HepG2 (cell line): ENCODE data around the gene IGFLR1. TPM values are rescaled to one million over a fixed set of nuclear protein-coding genes. Genes with fewer than 3 reads are reported as not detected.

ENCODE experiments used
- JARID2 ChIP-seq: sonication (generic); formaldehyde crosslinking; IDR thresholded peaks from 2 replicates; pipeline ENCODE4 v1.8.1; 2023; ENCODE audit warnings: missing genetic modification reagents, inconsistent platforms; ENCODE audit not compliant: insufficient replicate concordance
- KLF6 ChIP-seq: IDR thresholded peaks from 2 replicates; pipeline ENCODE4 v1.8.0; 2016; ENCODE audit warnings: missing biosample characterization, missing genetic modification reagents
- NCOA1 ChIP-seq: sonication (generic); formaldehyde crosslinking; IDR thresholded peaks from 2 replicates; pipeline ENCODE4 v1.9.0; 2021; ENCODE audit warnings: missing genetic modification reagents
- PRMT3 ChIP-seq: sonication (generic); formaldehyde crosslinking; IDR thresholded peaks from 2 replicates; pipeline ENCODE4 v1.8.1; 2022; ENCODE audit warnings: low read depth, mild to moderate bottlenecking, moderate library complexity, missing genetic modification reagents, borderline replicate concordance
- PTBP1 ChIP-seq: fragments of 200-400 bp; formaldehyde crosslinking; IDR thresholded peaks from 2 replicates; pipeline ENCODE4 v1.6.1; 2018; ENCODE audit warnings: low read length, low read depth; ENCODE audit not compliant: poor library complexity, severe bottlenecking
- SALL1 ChIP-seq: sonication (generic); formaldehyde crosslinking; IDR thresholded peaks from 2 replicates; pipeline ENCODE4 v1.8.0; 2022; ENCODE audit warnings: mild to moderate bottlenecking, missing genetic modification reagents
- SP1 ChIP-seq, 2 experiments: fragments of 450-650 bp in 1 of 2; sonication (generic) in 1 of 2; formaldehyde crosslinking in 1 of 2; IDR thresholded peaks; 2 replicates each; pipeline versions ENCODE4 v1.4.0 to v1.6.1; 2016 to 2020; ENCODE audit warnings: missing genetic modification reagents in 1 of 2
- U2AF1 ChIP-seq: fragments of 200-400 bp; formaldehyde crosslinking; optimal IDR thresholded peaks from 2 replicates; pipeline ENCODE3; 2017; ENCODE audit warnings: mild to moderate bottlenecking, low read depth, low read length
- ZC3H13 ChIP-seq: sonication (generic); formaldehyde crosslinking; IDR thresholded peaks from 2 replicates; pipeline ENCODE4 v1.8.1; 2023; ENCODE audit warnings: mild to moderate bottlenecking, missing genetic modification reagents, moderate library complexity
- ZFP91 ChIP-seq: sonication (generic); formaldehyde crosslinking; IDR thresholded peaks from 2 replicates; pipeline ENCODE4 v1.9.0; 2022; ENCODE audit warnings: missing genetic modification reagents, mild to moderate bottlenecking, borderline replicate concordance
- ZNF354B ChIP-seq: sonication (generic); formaldehyde crosslinking; IDR thresholded peaks from 2 replicates; pipeline ENCODE4 v1.8.0; 2022; ENCODE audit warnings: mild to moderate bottlenecking, missing genetic modification reagents
- ZNF367 ChIP-seq: sonication (generic); formaldehyde crosslinking; IDR thresholded peaks from 2 replicates; pipeline ENCODE4 v1.4.0; 2020; ENCODE audit warnings: missing genetic modification reagents, borderline replicate concordance
- ZNF431 ChIP-seq: sonication (generic); formaldehyde crosslinking; IDR thresholded peaks from 2 replicates; pipeline ENCODE4 v1.9.0; 2022; ENCODE audit warnings: missing genetic modification reagents, low read depth, mild to moderate bottlenecking, borderline replicate concordance
- ZNF607 ChIP-seq: sonication (generic); formaldehyde crosslinking; IDR thresholded peaks from 2 replicates; pipeline ENCODE4 v1.5.1; 2020; ENCODE audit warnings: missing genetic modification reagents, mild to moderate bottlenecking, borderline replicate concordance
- ZNF768 ChIP-seq: sonication (generic); formaldehyde crosslinking; IDR thresholded peaks from 2 replicates; pipeline ENCODE4 v1.4.0; 2020; ENCODE audit warnings: missing genetic modification reagents
- ZZZ3 ChIP-seq: sonication (generic); formaldehyde crosslinking; IDR thresholded peaks from 2 replicates; pipeline ENCODE4 v1.4.0; 2020; ENCODE audit warnings: missing genetic modification reagents, mild to moderate bottlenecking, borderline replicate concordance
- polyA plus RNA-seq, 8 experiments: library from polyadenylated mRNA; depleted of rRNA in 3 of 8; stranded (reverse) in 7 of 8; unstranded in 1 of 8; fragments of >200 nt; fragmentation: Illumina TruSeq in 4 of 8; extraction: Trizol in 4 of 8; gene quantifications; 2 replicates each; pipeline versions ENCODE4 v1.2.1 to v1.2.3, GENCODE V29; 2011 to 2016; ENCODE audit warnings: low read depth in 4 of 8, missing spikeins in 1 of 8, mixed read lengths in 1 of 8; ENCODE audit not compliant: insufficient read depth in 1 of 8
- total RNA-seq, 5 experiments: library from RNA; depleted of rRNA; stranded (reverse); fragments of >200 nt; fragmentation: Illumina TruSeq; extraction: Trizol; gene quantifications; 2 replicates each; pipeline ENCODE4 v1.2.3, GENCODE V29; 2016; ENCODE audit warnings: low read depth in 1 of 5
- TF ChIP-seq, protein P1 (sequence below): sonication (generic); formaldehyde crosslinking; IDR thresholded peaks from 2 replicates; pipeline ENCODE4 v1.5.1; 2020; ENCODE audit warnings: missing genetic modification reagents, mild to moderate bottlenecking, borderline replicate concordance
- TF ChIP-seq, protein P2 (sequence below): sonication (generic); formaldehyde crosslinking; IDR thresholded peaks from 2 replicates; pipeline ENCODE4 v1.5.0; 2020; ENCODE audit warnings: mild to moderate bottlenecking, missing genetic modification reagents
- TF ChIP-seq, protein P3 (sequence below): fragments of 450-650 bp; IDR thresholded peaks from 2 replicates; pipeline ENCODE4 v1.6.1; 2017; ENCODE audit warnings: mild to moderate bottlenecking

IGFLR1 gene
- total and polyA plus RNA-seq, 2 of the 13 experiments (the other 11 are each of a cell fraction or from before 2014, with no cell fraction given): 5.4 to 8.9 TPM

DNA sequence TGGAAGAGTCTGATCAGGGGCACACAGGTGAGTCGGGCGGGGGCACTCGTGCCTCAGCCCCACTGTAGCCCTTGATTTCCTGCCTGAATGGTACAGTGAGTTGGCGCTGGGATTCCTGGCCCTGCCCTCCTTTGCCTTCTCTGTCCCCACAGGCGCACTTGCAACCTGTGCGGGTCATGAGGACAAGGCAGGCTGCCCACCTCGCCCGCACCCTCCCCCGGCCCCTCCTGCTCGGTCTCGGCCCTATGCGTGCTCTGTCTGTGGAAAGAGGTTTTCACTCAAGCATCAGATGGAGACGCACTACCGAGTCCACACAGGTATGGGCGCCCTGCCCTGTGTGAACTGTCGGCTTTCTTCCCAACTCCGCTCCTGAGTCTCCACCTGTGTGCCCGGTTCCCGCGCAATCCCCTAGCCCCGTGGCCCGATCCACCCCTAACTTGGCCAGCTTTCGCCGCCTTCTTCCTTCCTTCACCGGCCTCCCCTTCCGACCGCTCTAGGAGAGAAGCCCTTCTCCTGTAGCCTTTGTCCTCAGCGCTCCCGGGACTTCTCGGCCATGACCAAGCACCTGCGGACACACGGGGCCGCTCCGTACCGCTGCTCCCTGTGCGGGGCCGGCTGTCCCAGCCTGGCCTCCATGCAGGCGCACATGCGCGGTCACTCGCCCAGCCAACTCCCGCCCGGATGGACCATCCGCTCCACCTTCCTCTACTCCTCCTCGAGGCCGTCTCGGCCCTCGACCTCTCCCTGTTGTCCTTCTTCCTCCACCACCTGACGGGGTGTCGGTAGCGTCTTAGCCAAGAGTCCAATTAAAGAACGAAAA is 26.1 kb downstream of the IGFLR1 start (continued):
- TF ChIP-seq, protein P1, sequence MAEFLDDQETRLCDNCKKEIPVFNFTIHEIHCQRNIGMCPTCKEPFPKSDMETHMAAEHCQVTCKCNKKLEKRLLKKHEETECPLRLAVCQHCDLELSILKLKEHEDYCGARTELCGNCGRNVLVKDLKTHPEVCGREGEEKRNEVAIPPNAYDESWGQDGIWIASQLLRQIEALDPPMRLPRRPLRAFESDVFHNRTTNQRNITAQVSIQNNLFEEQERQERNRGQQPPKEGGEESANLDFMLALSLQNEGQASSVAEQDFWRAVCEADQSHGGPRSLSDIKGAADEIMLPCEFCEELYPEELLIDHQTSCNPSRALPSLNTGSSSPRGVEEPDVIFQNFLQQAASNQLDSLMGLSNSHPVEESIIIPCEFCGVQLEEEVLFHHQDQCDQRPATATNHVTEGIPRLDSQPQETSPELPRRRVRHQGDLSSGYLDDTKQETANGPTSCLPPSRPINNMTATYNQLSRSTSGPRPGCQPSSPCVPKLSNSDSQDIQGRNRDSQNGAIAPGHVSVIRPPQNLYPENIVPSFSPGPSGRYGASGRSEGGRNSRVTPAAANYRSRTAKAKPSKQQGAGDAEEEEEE (CRISPR knock-in tag): 0 out of 2 replicates have a peak, but pooled peaks have one; percentile 24
- TF ChIP-seq U2AF1 (no peak), JARID2 (peak; percentile 62), ZFP91 (CRISPR knock-in tag) (no peak), ZNF768 (peak; percentile 45; the same call in 1 of the 2 replicates), ZNF431 (CRISPR knock-in tag) (0 out of 2 replicates have a peak, but pooled peaks have one; percentile 49), ZNF354B (CRISPR knock-in tag) (no peak), ZNF607 (CRISPR knock-in tag) (no peak), KLF6 (CRISPR knock-in tag) (no peak), PTBP1 (no peak), SALL1 (no peak; the same call in 1 of the 2 replicates), ZNF367 (CRISPR knock-in tag) (no peak), SP1 (IDR thresholded peaks at IDR 0.05) (no peak), SP1 (CRISPR knock-in tag; IDR thresholded peaks at IDR 0.05) (peak; percentile 49; the same call in 1 of the 2 replicates), PRMT3 (CRISPR knock-in tag) (peak; percentile 50; the same call in 1 of the 2 replicates), NCOA1 (CRISPR knock-in tag) (0 out of 2 replicates have a peak, but pooled peaks have one; percentile 33), ZC3H13 (CRISPR knock-in tag) (peak; percentile 95; the same call in 1 of the 2 replicates), ZZZ3 (CRISPR knock-in tag) (no peak)
- TF ChIP-seq, protein P2, sequence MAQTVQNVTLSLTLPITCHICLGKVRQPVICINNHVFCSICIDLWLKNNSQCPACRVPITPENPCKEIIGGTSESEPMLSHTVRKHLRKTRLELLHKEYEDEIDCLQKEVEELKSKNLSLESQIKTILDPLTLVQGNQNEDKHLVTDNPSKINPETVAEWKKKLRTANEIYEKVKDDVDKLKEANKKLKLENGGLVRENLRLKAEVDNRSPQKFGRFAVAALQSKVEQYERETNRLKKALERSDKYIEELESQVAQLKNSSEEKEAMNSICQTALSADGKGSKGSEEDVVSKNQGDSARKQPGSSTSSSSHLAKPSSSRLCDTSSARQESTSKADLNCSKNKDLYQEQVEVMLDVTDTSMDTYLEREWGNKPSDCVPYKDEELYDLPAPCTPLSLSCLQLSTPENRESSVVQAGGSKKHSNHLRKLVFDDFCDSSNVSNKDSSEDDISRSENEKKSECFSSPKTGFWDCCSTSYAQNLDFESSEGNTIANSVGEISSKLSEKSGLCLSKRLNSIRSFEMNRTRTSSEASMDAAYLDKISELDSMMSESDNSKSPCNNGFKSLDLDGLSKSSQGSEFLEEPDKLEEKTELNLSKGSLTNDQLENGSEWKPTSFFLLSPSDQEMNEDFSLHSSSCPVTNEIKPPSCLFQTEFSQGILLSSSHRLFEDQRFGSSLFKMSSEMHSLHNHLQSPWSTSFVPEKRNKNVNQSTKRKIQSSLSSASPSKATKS (CRISPR knock-in tag): no peak; the same call in 1 of the 2 replicates
- TF ChIP-seq, protein P3, sequence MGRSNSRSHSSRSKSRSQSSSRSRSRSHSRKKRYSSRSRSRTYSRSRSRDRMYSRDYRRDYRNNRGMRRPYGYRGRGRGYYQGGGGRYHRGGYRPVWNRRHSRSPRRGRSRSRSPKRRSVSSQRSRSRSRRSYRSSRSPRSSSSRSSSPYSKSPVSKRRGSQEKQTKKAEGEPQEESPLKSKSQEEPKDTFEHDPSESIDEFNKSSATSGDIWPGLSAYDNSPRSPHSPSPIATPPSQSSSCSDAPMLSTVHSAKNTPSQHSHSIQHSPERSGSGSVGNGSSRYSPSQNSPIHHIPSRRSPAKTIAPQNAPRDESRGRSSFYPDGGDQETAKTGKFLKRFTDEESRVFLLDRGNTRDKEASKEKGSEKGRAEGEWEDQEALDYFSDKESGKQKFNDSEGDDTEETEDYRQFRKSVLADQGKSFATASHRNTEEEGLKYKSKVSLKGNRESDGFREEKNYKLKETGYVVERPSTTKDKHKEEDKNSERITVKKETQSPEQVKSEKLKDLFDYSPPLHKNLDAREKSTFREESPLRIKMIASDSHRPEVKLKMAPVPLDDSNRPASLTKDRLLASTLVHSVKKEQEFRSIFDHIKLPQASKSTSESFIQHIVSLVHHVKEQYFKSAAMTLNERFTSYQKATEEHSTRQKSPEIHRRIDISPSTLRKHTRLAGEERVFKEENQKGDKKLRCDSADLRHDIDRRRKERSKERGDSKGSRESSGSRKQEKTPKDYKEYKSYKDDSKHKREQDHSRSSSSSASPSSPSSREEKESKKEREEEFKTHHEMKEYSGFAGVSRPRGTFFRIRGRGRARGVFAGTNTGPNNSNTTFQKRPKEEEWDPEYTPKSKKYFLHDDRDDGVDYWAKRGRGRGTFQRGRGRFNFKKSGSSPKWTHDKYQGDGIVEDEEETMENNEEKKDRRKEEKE: no peak
